Mesothelial cell of epicardium (in vitro differentiated cells): ENCODE data around the gene FNDC3B. TPM values are rescaled to one million over a fixed set of nuclear protein-coding genes. Genes with fewer than 3 reads are reported as not detected.

Experiments used
- DNase-seq, 2 experiments: peaks; one replicate each; pipeline ENCODE4 v3.0.0; 2021; ENCODE audit warnings: low spot score in 2 of 2; ENCODE audit not compliant: unreplicated experiment in 2 of 2
- H3K27ac Mint-ChIP-seq: 2 replicates; pipeline ENCODE4 v1.8.0; 2021; ENCODE audit warnings: mixed read lengths
- H3K27me3 Mint-ChIP-seq: 2 replicates; pipeline ENCODE4 v1.8.0; 2021; ENCODE audit warnings: low read depth, mixed read lengths
- H3K36me3 Mint-ChIP-seq: 2 replicates; pipeline ENCODE4 v1.8.0; 2021; ENCODE audit warnings: mixed read lengths
- H3K4me1 Mint-ChIP-seq: 2 replicates; pipeline ENCODE4 v1.8.0; 2021; ENCODE audit warnings: mixed read lengths
- H3K4me3 Mint-ChIP-seq: 2 replicates; pipeline ENCODE4 v1.8.0; 2021; ENCODE audit warnings: mild to moderate bottlenecking, moderate library complexity, mixed read lengths
- H3K9me3 Mint-ChIP-seq: 2 replicates; pipeline ENCODE4 v1.8.0; 2021; ENCODE audit warnings: mixed read lengths
- total RNA-seq: library from RNA; stranded (reverse); gene quantifications from 3 replicates; pipeline ENCODE4 v1.2.1, GENCODE V29; 2021
- TF ChIP-seq, protein P1 (sequence below): fragments of 200-600 bp; sonication (generic); IDR thresholded peaks from one replicate; pipeline ENCODE4 v1.5.0; 2021; ENCODE audit warnings: antibody characterized with exemption; ENCODE audit not compliant: unreplicated experiment

The FNDC3B gene
- total RNA-seq, 1 donor from 2014 or later = 131 TPM

GRCh38 chr3:172333042-172333377 lies 293.6 kb downstream of the FNDC3B start:
- no peaks in the 10 kb centered on the region for H3K9me3 Mint-ChIP-seq
- TF ChIP-seq, protein P1, sequence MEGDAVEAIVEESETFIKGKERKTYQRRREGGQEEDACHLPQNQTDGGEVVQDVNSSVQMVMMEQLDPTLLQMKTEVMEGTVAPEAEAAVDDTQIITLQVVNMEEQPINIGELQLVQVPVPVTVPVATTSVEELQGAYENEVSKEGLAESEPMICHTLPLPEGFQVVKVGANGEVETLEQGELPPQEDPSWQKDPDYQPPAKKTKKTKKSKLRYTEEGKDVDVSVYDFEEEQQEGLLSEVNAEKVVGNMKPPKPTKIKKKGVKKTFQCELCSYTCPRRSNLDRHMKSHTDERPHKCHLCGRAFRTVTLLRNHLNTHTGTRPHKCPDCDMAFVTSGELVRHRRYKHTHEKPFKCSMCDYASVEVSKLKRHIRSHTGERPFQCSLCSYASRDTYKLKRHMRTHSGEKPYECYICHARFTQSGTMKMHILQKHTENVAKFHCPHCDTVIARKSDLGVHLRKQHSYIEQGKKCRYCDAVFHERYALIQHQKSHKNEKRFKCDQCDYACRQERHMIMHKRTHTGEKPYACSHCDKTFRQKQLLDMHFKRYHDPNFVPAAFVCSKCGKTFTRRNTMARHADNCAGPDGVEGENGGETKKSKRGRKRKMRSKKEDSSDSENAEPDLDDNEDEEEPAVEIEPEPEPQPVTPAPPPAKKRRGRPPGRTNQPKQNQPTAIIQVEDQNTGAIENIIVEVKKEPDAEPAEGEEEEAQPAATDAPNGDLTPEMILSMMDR = no peak
- peaks cover 42% of the 10 kb centered on the region for H3K36me3 Mint-ChIP-seq
- DNase-seq = no peak
- no peak overlapping the region for H3K4me3 Mint-ChIP-seq
- H3K4me1 Mint-ChIP-seq = peaks cover 2% of the 10 kb centered on the region
- no peaks in the 10 kb centered on the region for H3K27me3 Mint-ChIP-seq
- peak overlapping the region; percentile 43 for H3K27ac Mint-ChIP-seq

GRCh38 chr3:172333692-172334457 lies 294.5 kb downstream of the FNDC3B start:
- Mint-ChIP-seq H3K36me3 (peaks cover 40% of the 10 kb centered on the region), H3K9me3 (no peaks in the 10 kb centered on the region), H3K27me3 (no peaks in the 10 kb centered on the region), H3K4me3 (no peak overlapping the region), H3K4me1 (peaks cover 2% of the 10 kb centered on the region), H3K27ac (peak overlapping the region; percentile 23)
- TF ChIP-seq, protein P1 = no peak
- DNase-seq = no peak

GRCh38 chr3:172334671-172335207 lies 295.4 kb downstream of the FNDC3B start:
- peaks cover 40% of the 10 kb centered on the region for H3K36me3 Mint-ChIP-seq
- H3K4me1 Mint-ChIP-seq = peaks cover 2% of the 10 kb centered on the region
- no peak overlapping the region for H3K27ac Mint-ChIP-seq

GRCh38 chr3:172339892-172340291 lies 300.5 kb downstream of the FNDC3B start:
- Mint-ChIP-seq H3K4me3 (no peak overlapping the region), H3K9me3 (no peaks in the 10 kb centered on the region), H3K4me1 (no peaks in the 10 kb centered on the region), H3K27me3 (no peaks in the 10 kb centered on the region), H3K27ac (no peak overlapping the region), H3K36me3 (peaks cover 39% of the 10 kb centered on the region)
- DNase-seq = no peak
- TF ChIP-seq, protein P1 = no peak

More at GRCh38 chr3:172334671-172335207, 295.4 kb downstream of the FNDC3B start:
- Mint-ChIP-seq H3K9me3 (no peaks in the 10 kb centered on the region), H3K4me3 (no peak overlapping the region), H3K27me3 (no peaks in the 10 kb centered on the region)
- DNase-seq = no peak
- TF ChIP-seq, protein P1 = no peak

- H3K9me3 Mint-ChIP-seq = no peaks in the 10 kb centered on the region
- H3K4me1 Mint-ChIP-seq = no peaks in the 10 kb centered on the region
- H3K36me3 Mint-ChIP-seq = peaks cover 45% of the 10 kb centered on the region
- DNase-seq = no peak
- H3K4me3 Mint-ChIP-seq = no peak overlapping the region
- H3K27me3 Mint-ChIP-seq = no peaks in the 10 kb centered on the region
- TF ChIP-seq, protein P1 = no peak
- H3K27ac Mint-ChIP-seq = no peak overlapping the region
Measured at GRCh38 chr3:172340583-172340982, 301.2 kb downstream of the FNDC3B start.
